Epithelial cell of esophagus (primary cell): Measurements from ENCODE around the gene RERE.

ENCODE experiments used
- DNase-seq: peaks from one replicate; pipeline ENCODE4 v3.0.0; 2010; ENCODE audit warnings: low read depth
- H3K4me3 ChIP-seq: 2 replicates; pipeline ENCODE4 v1.5.1; 2011; ENCODE audit warnings: mild to moderate bottlenecking, low read length, control low read depth
- TF ChIP-seq, protein P1 (sequence below): IDR thresholded peaks from 2 replicates; pipeline ENCODE4 v1.5.1; 2011; ENCODE audit warnings: low read depth, mild to moderate bottlenecking, low read length, control low read depth, inconsistent platforms; ENCODE audit not compliant: insufficient read depth; ENCODE audit errors: missing control alignments

The RERE gene

DNA sequence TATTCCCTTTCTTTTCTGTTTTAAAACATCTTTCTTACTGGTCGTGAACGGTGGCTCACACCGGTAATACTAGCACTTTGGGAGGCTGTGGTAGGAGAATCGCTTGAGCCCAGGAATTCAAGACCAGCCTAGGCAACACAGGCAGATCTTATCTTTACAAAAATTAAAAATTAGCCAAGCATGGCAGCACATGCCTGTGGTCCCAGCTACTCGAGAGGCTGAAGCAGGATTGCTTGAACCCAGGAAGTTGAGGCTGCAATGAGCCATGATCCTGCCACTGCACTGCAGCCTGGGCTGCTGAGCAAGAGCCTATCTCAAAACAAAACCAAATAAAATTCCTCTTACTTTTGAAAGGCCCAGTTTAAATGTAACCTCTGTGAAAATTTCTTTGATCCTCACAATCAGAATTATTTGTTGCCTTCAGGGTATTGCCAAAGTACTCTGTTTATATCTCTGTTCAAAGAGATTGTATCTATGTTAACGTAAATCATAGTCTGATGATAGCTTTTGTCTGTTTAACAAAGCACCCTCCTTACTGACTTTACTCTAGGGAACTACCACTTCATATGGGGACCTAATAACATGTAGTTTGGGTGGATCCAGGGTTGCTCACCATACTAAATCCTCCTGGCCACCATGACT lies 71.6 kb downstream of the RERE start:
- H3K4me3 ChIP-seq, result no peak overlapping the region
- TF ChIP-seq, protein P1, sequence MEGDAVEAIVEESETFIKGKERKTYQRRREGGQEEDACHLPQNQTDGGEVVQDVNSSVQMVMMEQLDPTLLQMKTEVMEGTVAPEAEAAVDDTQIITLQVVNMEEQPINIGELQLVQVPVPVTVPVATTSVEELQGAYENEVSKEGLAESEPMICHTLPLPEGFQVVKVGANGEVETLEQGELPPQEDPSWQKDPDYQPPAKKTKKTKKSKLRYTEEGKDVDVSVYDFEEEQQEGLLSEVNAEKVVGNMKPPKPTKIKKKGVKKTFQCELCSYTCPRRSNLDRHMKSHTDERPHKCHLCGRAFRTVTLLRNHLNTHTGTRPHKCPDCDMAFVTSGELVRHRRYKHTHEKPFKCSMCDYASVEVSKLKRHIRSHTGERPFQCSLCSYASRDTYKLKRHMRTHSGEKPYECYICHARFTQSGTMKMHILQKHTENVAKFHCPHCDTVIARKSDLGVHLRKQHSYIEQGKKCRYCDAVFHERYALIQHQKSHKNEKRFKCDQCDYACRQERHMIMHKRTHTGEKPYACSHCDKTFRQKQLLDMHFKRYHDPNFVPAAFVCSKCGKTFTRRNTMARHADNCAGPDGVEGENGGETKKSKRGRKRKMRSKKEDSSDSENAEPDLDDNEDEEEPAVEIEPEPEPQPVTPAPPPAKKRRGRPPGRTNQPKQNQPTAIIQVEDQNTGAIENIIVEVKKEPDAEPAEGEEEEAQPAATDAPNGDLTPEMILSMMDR, result no peak
- no peak for DNase-seq

- TF ChIP-seq, protein P1, result no peak
- DNase-seq, result no peak
- H3K4me3 ChIP-seq, result no peak overlapping the region
Measured at GRCh38 chr1:8745346-8745745, 72.1 kb downstream of the RERE start.

DNA sequence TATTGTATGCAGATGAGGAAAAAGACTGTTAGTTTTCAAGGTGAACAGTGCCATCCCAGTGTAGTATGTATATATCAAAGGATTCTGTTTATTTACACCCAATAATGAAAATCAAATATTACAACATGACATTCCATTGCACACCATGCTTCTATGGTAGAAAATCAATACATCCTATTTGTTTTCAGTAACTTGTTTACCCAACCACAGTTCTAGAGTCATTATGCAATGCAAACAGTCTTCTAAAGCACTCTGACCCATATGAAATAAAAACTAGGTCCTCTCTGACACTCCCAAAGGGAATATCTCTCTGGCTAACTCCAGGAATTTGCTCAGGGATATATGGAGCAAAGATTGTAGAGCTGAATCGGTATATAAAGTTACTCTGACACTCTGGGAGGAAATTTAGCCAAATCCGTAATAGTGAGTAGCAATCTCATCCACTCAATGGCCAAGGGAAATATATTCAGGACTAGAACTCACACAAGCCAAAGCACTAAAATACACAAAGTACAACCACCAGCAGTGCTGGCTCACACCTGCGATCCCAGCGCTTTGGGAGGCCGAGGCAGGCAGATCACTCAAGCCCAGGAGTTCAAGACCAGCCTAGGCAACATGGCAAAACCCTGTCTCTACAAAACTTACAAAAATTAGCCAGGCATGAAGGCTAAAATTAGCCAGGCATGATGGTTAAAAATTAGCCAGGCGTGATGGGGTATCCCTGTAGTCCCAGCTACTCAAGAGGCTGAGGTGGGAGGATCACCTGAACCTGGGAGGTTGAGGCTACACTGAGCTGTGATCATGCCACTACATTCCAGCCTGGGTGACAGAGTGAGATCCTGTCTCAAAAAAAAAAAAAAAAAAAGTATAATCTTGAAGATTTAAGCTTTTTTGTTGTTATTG lies 75.2 kb downstream of the RERE start:
- TF ChIP-seq, protein P1, result no peak
- no peak for DNase-seq

GRCh38 chr1:8740034-8740449 lies 77.4 kb downstream of the RERE start:
- DNase-seq, result peak; percentile 83
- no peak overlapping the region for H3K4me3 ChIP-seq
- TF ChIP-seq, protein P1, result no peak

More for the DNA sequence above, 75.2 kb downstream of the RERE start:
- H3K4me3 ChIP-seq, result no peak overlapping the region

GRCh38 chr1:8739377-8739776 lies 78.1 kb downstream of the RERE start:
- DNase-seq, result no peak
- TF ChIP-seq, protein P1, result peak; percentile 12
- no peak overlapping the region for H3K4me3 ChIP-seq

- H3K4me3 ChIP-seq, result no peak overlapping the region
- DNase-seq, result no peak
- TF ChIP-seq, protein P1, result no peak
Measured at GRCh38 chr1:8736927-8737326, 80.5 kb downstream of the RERE start.
